Sigmoid colon (tissue), 3 donors: Measurements from ENCODE around the gene RNU6-7.

Experiments
- CTCF ChIP-seq, 4 experiments: fragments of 450-650 bp in 3 of 4; fragments of 200-600 bp in 1 of 4; IDR thresholded peaks; one replicate each; pipeline ENCODE4 v1.5.1; 2016 to 2019; ENCODE audit warnings: antibody characterized with exemption in 4 of 4, mild to moderate bottlenecking in 3 of 4, moderate library complexity in 2 of 4
- POLR2A ChIP-seq, 2 donors: fragments of 450-650 bp; IDR thresholded peaks; one replicate each; pipeline ENCODE4 v1.6.1; 2016; ENCODE audit warnings: antibody characterized with exemption in 2 of 2, mild to moderate bottlenecking in 2 of 2, moderate library complexity in 2 of 2

- no peak for TF ChIP-seq POLR2A (IDR thresholded peaks at IDR 0.05)
- TF ChIP-seq CTCF (IDR thresholded peaks at IDR 0.05) = no peak
These were observed 47.9 kb downstream of the RNU6-7 start for GRCh38 chr14:32249780-32250179.
